Measurements from ENCODE around the gene ADGRV1.
"Not testable (repeated sequence)": the region's sequence is repeated elsewhere in the genome, so short reads cannot be mapped to it uniquely, and the experiment has no call there.

ADGRV1 gene

GRCh38 chr5:90810211-90810610, 251.6 kb downstream of the ADGRV1 start:
- no peak for DNase-seq (ENCODE audit: low read depth in 2 of 2)

GRCh38 chr5:90813392-90813791, 254.8 kb downstream of the ADGRV1 start:
- no peak for DNase-seq (ENCODE audit: low read depth in 2 of 2)

DNA sequence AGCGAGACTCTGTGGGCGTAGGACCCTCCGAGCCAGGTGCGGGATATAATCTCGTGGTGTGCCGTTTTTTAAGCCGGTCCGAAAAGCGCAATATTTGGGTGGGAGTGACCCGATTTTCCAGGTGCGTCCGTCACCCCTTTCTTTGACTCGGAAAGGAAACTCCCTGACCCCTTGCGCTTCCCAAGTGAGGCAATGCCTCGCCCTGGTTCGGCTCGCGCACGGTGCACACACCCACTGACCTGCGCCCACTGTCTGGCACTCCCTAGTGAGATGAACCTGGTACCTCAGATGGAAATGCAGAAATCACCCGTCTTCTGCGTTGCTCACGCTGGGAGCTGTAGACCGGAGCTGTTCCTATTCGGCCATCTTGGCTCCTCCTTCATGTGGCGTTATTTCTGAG, 263.5 kb downstream of the ADGRV1 start:
- not testable (repeated sequence) for DNase-seq (ENCODE audit: low read depth in 2 of 2)

DNA sequence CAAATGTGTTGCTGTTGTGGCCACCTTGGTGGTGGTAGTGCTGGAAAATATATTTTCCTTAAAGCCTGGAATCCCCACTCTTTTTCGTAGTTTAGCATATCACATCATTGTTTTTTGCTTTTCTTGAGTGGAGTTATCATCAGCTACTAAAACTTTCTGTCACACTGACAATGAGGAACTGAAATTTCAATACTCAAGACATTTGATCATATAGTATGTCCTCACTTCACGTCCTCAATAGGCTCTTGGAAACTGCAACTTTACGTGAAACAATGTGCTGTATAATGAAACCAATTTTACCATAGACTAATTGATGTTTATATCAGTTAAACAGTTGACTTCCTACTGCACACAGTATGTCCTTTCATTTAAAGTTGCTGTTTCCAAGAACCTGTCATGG, 265.8 kb downstream of the ADGRV1 start:
- DNase-seq (ENCODE audit: low read depth in 2 of 2) = no peak

DNA sequence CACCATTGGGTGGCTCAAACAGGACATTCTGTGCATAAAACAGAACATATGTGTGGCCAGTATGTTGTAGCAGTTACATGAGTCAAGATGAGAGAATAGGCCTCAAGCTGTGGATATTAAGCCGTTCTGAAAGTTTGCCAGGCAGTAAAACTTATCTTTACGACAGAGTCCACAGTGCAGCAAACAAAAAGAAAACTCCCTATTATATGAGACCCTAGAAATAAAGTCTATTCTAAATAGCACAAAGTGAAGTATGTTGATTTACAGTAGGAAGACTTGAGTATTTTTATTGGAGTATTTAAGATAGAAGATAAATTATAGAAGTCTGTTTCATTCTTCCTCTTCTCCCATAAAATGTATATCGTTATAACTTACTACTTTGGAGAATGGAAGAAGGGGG, 271.5 kb downstream of the ADGRV1 start:
- no peak for DNase-seq (ENCODE audit: low read depth in 2 of 2)

DNA sequence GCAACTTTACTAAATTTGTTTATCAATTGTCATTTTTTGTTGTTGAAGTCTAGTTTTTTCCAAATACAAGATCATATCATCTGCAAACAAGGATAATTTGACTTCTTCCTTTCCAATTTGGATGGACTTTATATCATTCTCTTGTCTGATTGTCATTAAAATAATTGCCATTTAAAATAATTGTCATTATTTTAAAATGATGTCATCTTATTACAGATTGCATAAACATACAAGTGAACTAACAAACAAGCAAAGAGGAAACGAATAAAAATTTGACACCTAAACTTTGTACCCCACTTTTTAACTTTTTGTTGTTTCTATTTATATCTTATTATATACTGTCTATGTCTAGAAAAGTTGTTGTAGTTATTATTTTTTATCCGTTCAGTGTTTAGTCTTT, 275.2 kb downstream of the ADGRV1 start:
- DNase-seq (ENCODE audit: low read depth in 2 of 2) = no peak

- DNase-seq (ENCODE audit: low read depth in 2 of 2) = no peak
Measured at GRCh38 chr5:90834711-90835110, 276.1 kb downstream of the ADGRV1 start.

DNA sequence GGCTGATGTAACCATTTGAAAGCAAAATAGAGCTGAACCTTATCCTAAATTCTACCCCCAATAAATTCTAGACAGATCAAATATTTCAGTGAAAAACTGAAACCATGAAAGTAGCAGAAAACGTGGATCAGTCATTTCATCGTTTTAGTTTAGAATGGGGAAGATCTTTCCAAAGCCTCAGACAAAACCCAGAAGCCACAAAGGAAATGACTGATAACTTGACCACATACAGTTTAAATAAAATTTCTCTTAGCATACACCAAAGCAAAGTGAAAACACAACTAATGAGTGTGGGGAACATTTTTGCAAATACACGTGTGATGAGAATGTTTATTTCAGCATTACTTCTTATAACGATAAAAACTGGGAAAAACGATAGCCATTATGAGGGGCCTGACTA, 284.8 kb downstream of the ADGRV1 start:
- no peak for DNase-seq (ENCODE audit: low read depth in 2 of 2)

DNA sequence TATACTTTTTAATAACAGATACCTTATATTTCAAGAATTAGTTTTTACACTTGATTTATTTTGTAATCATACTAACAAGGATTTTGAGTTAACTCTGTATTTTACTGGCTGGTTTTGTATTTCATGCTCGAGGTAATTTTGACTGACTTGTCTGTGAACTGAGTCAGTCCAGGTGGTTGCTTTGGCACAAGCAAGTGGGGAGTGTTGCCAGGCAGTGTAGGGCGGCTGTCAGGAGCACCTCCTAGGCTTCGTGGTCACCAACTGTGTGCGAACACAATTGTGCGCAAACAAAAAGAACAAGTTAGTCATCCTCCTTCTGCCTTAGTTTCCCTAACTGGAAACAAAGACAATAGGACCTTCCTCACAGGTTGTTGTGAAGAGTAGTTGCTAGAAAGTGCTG, 286.3 kb downstream of the ADGRV1 start:
- DNase-seq (ENCODE audit: low read depth in 2 of 2) = no peak

GRCh38 chr5:90845723-90846554, 287.3 kb downstream of the ADGRV1 start:
- DNase-seq (ENCODE audit: low read depth in 2 of 2) = no peak

- DNase-seq (ENCODE audit: low read depth in 2 of 2) = not testable (repeated sequence)
Measured at GRCh38 chr5:90847606-90848005, 289.0 kb downstream of the ADGRV1 start.

- DNase-seq (ENCODE audit: low read depth in 2 of 2) = no peak
Measured at GRCh38 chr5:90849939-90850338, 291.3 kb downstream of the ADGRV1 start.

DNA sequence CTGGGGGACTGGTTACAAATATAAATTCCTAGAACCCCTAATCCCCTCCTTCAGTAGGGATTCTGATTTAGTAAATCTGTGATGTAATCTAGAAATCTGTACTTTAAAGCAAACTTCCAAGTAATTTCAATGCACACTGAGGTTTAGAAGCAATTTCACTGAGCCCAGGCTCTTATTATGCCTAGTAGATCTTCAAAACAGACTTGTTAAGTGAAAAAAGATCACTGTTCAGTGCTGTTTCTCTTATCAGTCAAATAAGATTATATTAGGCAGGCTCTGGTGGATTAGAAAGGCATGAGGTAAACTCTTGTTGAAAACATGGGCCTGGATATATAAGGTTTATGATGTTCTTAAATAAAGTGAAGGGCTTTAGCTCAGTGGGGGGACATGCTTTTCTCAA, 293.9 kb downstream of the ADGRV1 start:
- no peak for DNase-seq (ENCODE audit: low read depth in 2 of 2)

GRCh38 chr5:90853750-90854149, 295.2 kb downstream of the ADGRV1 start:
- no peak for DNase-seq (ENCODE audit: low read depth in 2 of 2)

- DNase-seq (ENCODE audit: low read depth in 2 of 2) = no peak
Measured at GRCh38 chr5:90854169-90854568, 295.6 kb downstream of the ADGRV1 start.

- DNase-seq (ENCODE audit: low read depth in 2 of 2) = no peak
Measured at GRCh38 chr5:90855296-90856010, 296.9 kb downstream of the ADGRV1 start.

GRCh38 chr5:90861843-90862586, 303.4 kb downstream of the ADGRV1 start:
- no peak for DNase-seq (ENCODE audit: low read depth in 2 of 2)

- no peak for DNase-seq (ENCODE audit: low read depth in 2 of 2)
Measured at GRCh38 chr5:90865180-90865579, 306.6 kb downstream of the ADGRV1 start.

- DNase-seq (ENCODE audit: low read depth in 2 of 2) = no peak
Measured at GRCh38 chr5:90866333-90866732, 307.7 kb downstream of the ADGRV1 start.

DNA sequence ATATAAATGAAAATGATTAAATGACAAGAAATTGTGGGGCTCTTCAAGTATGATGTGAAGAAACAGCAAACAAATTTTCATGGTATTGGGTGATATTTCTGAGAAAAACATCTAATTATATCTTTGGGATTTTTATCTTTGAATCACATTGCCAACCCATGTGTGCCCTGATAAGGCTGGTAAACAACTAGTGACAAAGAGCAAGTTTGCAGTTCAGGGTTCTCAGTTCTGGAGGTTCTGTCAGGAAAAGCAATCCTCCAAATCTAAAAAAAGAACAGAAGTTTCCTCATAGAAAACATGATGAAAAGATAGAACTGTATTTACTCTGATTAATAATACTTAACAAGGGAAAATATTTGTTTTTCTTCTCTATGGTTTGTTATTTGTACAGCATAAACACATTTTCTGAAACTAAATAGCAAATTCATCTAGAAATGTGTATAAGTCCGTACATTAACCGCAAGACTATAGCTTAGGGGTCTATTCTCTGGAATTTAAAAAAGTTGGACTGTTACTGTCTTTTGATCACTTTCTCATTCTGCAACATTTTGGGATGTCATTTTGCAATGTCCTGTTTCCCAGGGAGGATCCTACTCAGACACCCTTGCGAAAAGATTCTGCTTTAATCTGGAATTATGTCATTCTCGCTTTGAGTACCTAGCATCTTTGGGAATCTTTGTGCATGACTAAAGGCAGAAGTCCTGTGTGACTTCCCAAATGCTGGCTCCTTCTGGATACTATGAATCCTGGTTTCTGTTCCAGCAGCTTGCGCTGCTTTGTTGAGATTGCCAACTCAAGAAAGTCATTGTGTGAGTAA, 308.5 kb downstream of the ADGRV1 start:
- DNase-seq (ENCODE audit: low read depth in 2 of 2) = no peak

- DNase-seq (ENCODE audit: low read depth in 2 of 2) = no peak
Measured at GRCh38 chr5:90868799-90869198, 310.2 kb downstream of the ADGRV1 start.

Data from activated CD8-positive, alpha-beta memory T cell treated with anti-CD3 and anti-CD28 coated beads for 4 hours (primary cell).